AG09309 (cell line): ENCODE results near the gene DERL3.

ENCODE experiments used
- DNase-seq: peaks from one replicate; pipeline ENCODE4 v3.0.0-alpha.2; 2010; ENCODE audit warnings: low read depth
- H3K4me3 ChIP-seq: 2 replicates; pipeline ENCODE4 v1.5.1; 2011; ENCODE audit warnings: mild to moderate bottlenecking, low read depth, low read length, moderate library complexity; ENCODE audit not compliant: control insufficient read depth
- CTCF ChIP-seq: IDR thresholded peaks from 2 replicates; pipeline ENCODE4 v1.5.1; 2011; ENCODE audit warnings: mild to moderate bottlenecking, low read depth, low read length, inconsistent platforms; ENCODE audit not compliant: insufficient read depth, control insufficient read depth; ENCODE audit errors: missing control alignments

DERL3 gene

GRCh38 chr22:23817146-23817545, 21.7 kb downstream of the DERL3 start:
- DNase-seq: no peak
- TF ChIP-seq CTCF: no peak
- no peak overlapping the region for H3K4me3 ChIP-seq

GRCh38 chr22:23816156-23816976, 22.4 kb downstream of the DERL3 start:
- no peak for DNase-seq
- no peak overlapping the region for H3K4me3 ChIP-seq
- no peak for TF ChIP-seq CTCF

GRCh38 chr22:23815541-23816155, 23.2 kb downstream of the DERL3 start:
- TF ChIP-seq CTCF: no peak
- DNase-seq: no peak
- H3K4me3 ChIP-seq: no peak overlapping the region

- DNase-seq: no peak
- H3K4me3 ChIP-seq: no peak overlapping the region
- no peak for TF ChIP-seq CTCF
These were observed 26.4 kb downstream of the DERL3 start for GRCh38 chr22:23812378-23812777.

- no peak for DNase-seq
- TF ChIP-seq CTCF: no peak
- H3K4me3 ChIP-seq: no peak overlapping the region
These were observed 32.0 kb downstream of the DERL3 start for GRCh38 chr22:23806837-23807236.

GRCh38 chr22:23804781-23805291, 34.0 kb downstream of the DERL3 start:
- DNase-seq: no peak
- no peak overlapping the region for H3K4me3 ChIP-seq
- no peak for TF ChIP-seq CTCF
